Liver (tissue), 3 donors: ENCODE measurements around the gene TMEM178B.

ENCODE experiments used
- CTCF ChIP-seq: fragments of 150-350 bp; IDR thresholded peaks from 2 replicates; pipeline ENCODE4 v1.5.1; 2017; ENCODE audit warnings: improper control_type of control experiment, low read depth, low read length; ENCODE audit not compliant: missing input control
- FOXA1 ChIP-seq: IDR thresholded peaks from 2 replicates; pipeline ENCODE4 v1.6.1; 2016; ENCODE audit warnings: antibody characterized with exemption
- GABPA ChIP-seq, 2 donors: IDR thresholded peaks in 1 of 2; conservative IDR thresholded peaks in 1 of 2; 2 replicates each; pipeline ENCODE4 v1.6.1; 2016; ENCODE audit warnings: antibody characterized with exemption in 2 of 2, mild to moderate bottlenecking in 1 of 2, moderate library complexity in 1 of 2
- ZBTB33 ChIP-seq: IDR thresholded peaks from 2 replicates; pipeline ENCODE4 v1.6.1; 2016; ENCODE audit warnings: antibody characterized with exemption
- donor health status: healthy.
- donor health status: healthy.

GRCh38 chr7:141415999-141416398, 342.1 kb downstream of the TMEM178B start:
- TF ChIP-seq FOXA1: no peak
- no peak for TF ChIP-seq CTCF
- no peak for TF ChIP-seq GABPA (IDR thresholded peaks at IDR 0.05 in 1 of 2, conservative IDR thresholded peaks at IDR 0.05 in 1 of 2)
- TF ChIP-seq ZBTB33: no peak
